DOHH2 (cell line): ENCODE results near the gene PEF1.

Experiments
- EZH2phosphoT487 ChIP-seq: fragments of 200-600 bp; sonication (generic); IDR thresholded peaks from 2 replicates; pipeline ENCODE4 v1.6.1; 2017; ENCODE audit warnings: borderline replicate concordance, mild to moderate bottlenecking, antibody characterized with exemption, low read length, moderate library complexity, mixed read lengths
- TF ChIP-seq, protein P1 (sequence below): fragments of 200-600 bp; sonication (generic); IDR thresholded peaks from one replicate; pipeline ENCODE4 v1.5.1; 2014; ENCODE audit warnings: antibody characterized with exemption, mild to moderate bottlenecking, low read depth, low read length; ENCODE audit not compliant: poor library complexity, severe bottlenecking

- TF ChIP-seq, protein P1, sequence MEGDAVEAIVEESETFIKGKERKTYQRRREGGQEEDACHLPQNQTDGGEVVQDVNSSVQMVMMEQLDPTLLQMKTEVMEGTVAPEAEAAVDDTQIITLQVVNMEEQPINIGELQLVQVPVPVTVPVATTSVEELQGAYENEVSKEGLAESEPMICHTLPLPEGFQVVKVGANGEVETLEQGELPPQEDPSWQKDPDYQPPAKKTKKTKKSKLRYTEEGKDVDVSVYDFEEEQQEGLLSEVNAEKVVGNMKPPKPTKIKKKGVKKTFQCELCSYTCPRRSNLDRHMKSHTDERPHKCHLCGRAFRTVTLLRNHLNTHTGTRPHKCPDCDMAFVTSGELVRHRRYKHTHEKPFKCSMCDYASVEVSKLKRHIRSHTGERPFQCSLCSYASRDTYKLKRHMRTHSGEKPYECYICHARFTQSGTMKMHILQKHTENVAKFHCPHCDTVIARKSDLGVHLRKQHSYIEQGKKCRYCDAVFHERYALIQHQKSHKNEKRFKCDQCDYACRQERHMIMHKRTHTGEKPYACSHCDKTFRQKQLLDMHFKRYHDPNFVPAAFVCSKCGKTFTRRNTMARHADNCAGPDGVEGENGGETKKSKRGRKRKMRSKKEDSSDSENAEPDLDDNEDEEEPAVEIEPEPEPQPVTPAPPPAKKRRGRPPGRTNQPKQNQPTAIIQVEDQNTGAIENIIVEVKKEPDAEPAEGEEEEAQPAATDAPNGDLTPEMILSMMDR = no peak
- no peak for TF ChIP-seq EZH2phosphoT487
These were observed 35.1 kb upstream of the PEF1 start for GRCh38 chr1:31679676-31680230.
